SK-N-SH (cell line): ENCODE measurements around the gene UCKL1. TPM values are rescaled to one million over a fixed set of nuclear protein-coding genes. Genes with fewer than 3 reads are reported as not detected.

Experiments
- CTCF ChIA-PET: fragments of 300-600, 350-600 bp; formaldehyde crosslinking; extraction: SDS; loops from one replicate; lab custom pipeline; 2021; lab: Yijun Ruan, JAX
- POLR2A ChIA-PET: fragments of 350-600 bp; sonication (Branson Sonifier 250); formaldehyde crosslinking; extraction: SDS; loops from one replicate; lab custom pipeline; 2020; ENCODE audit warnings: antibody characterized with exemption, inconsistent platforms; lab: Yijun Ruan, JAX
- DNase-seq: peaks from one replicate; pipeline ENCODE4 v3.0.0; 2012
- H2AFZ ChIP-seq: fragments of 200-600 bp; sonication (generic); 2 replicates; pipeline ENCODE4 v1.8.1; 2016; ENCODE audit warnings: antibody characterized with exemption, mild to moderate bottlenecking, low read depth
- H3F3A ChIP-seq: fragments of 200-600 bp; sonication (generic); replicated peaks from 2 replicates; pipeline ENCODE3; 2016; ENCODE audit warnings: antibody characterized with exemption, mild to moderate bottlenecking; ENCODE audit not compliant: insufficient read depth
- H3K27ac ChIP-seq, 2 experiments: fragments of 200-500 bp in 1 of 2; fragments of 200-600 bp in 1 of 2; sonication (Bioruptor generic) in 1 of 2; sonication (generic), shearing (Covaris generic) in 1 of 2; 2 replicates each; pipeline versions ENCODE4 v1.5.1 to v1.6.1; 2014 to 2016; ENCODE audit warnings: low read depth in 2 of 2, inconsistent platforms in 1 of 2, low read length in 1 of 2, mild to moderate bottlenecking in 1 of 2, mixed read lengths in 1 of 2
- H3K27me3 ChIP-seq: fragments of 200-600 bp; sonication (generic), shearing (Covaris generic); 2 replicates; pipeline ENCODE4 v1.6.1; 2016; ENCODE audit warnings: mixed run types; ENCODE audit not compliant: insufficient read depth
- H3K36me3 ChIP-seq, 2 experiments: fragments of 200-500 bp in 1 of 2; fragments of 200-600 bp in 1 of 2; sonication (Bioruptor generic) in 1 of 2; sonication (generic) in 1 of 2; replicated peaks in 1 of 2; 2 replicates each; pipeline versions ENCODE3 to v1.5.1; 2014 to 2016; ENCODE audit warnings: low read length in 1 of 2, mild to moderate bottlenecking in 1 of 2; ENCODE audit not compliant: insufficient read depth in 2 of 2, control insufficient read depth in 1 of 2
- H3K4me1 ChIP-seq, 2 experiments: fragments of 200-500 bp in 1 of 2; fragments of 200-600 bp in 1 of 2; sonication (Bioruptor generic) in 1 of 2; sonication (generic), shearing (Covaris generic) in 1 of 2; 2 replicates each; pipeline versions ENCODE4 v1.5.1 to v1.6.1; 2014 to 2016; ENCODE audit warnings: low read depth in 1 of 2, low read length in 1 of 2, mixed run types in 1 of 2; ENCODE audit not compliant: insufficient read depth in 2 of 2, control insufficient read depth in 1 of 2
- H3K4me2 ChIP-seq: fragments of 200-600 bp; sonication (generic), shearing (Covaris generic); 2 replicates; pipeline ENCODE4 v1.6.1; 2017; ENCODE audit warnings: mixed run types
- H3K4me3 ChIP-seq, 2 experiments: fragments of 200-500 bp in 1 of 2; fragments of 200-600 bp in 1 of 2; sonication (Bioruptor generic) in 1 of 2; sonication (generic), shearing (Covaris generic) in 1 of 2; 2 replicates each; pipeline versions ENCODE4 v1.5.1 to v1.8.1; 2014 to 2016; ENCODE audit warnings: low read depth in 2 of 2, inconsistent platforms in 1 of 2, low read length in 1 of 2, mild to moderate bottlenecking in 1 of 2, mixed read lengths in 1 of 2, moderate library complexity in 1 of 2
- H3K79me2 ChIP-seq: fragments of 200-600 bp; sonication (generic); 2 replicates; pipeline ENCODE4 v1.8.1; 2017; ENCODE audit warnings: mild to moderate bottlenecking; ENCODE audit not compliant: insufficient read depth
- H3K9ac ChIP-seq: fragments of 200-600 bp; sonication (generic); 2 replicates; pipeline ENCODE4 v1.6.1; 2017; ENCODE audit warnings: mixed run types
- H3K9me2 ChIP-seq: fragments of 200-600 bp; sonication (generic); 2 replicates; pipeline ENCODE4 v1.6.1; 2017; ENCODE audit warnings: mixed run types
- H3K9me3 ChIP-seq: fragments of 200-600 bp; sonication (generic); 2 replicates; pipeline ENCODE4 v1.6.1; 2017; ENCODE audit warnings: mixed run types, mild to moderate bottlenecking, moderate library complexity
- H4K20me1 ChIP-seq: fragments of 200-600 bp; sonication (generic); 2 replicates; pipeline ENCODE4 v1.6.1; 2017; ENCODE audit warnings: mild to moderate bottlenecking, mixed run types; ENCODE audit not compliant: insufficient read depth
- CHD2 ChIP-seq: fragments of 150-350 bp; IDR thresholded peaks from 2 replicates; pipeline ENCODE4 v1.6.1; 2018; ENCODE audit warnings: low read length; ENCODE audit not compliant: partially characterized antibody
- ELF1 ChIP-seq: IDR thresholded peaks from 2 replicates; pipeline ENCODE4 v1.4.0; 2012
- FOSL2 ChIP-seq: IDR thresholded peaks from 2 replicates; pipeline ENCODE4 v1.4.0; 2012; ENCODE audit warnings: low read depth, mild to moderate bottlenecking, moderate library complexity, borderline replicate concordance
- FOXJ3 ChIP-seq: sonication (generic); formaldehyde crosslinking; IDR thresholded peaks from 2 replicates; pipeline ENCODE4 v1.5.1; 2020; ENCODE audit warnings: mild to moderate bottlenecking, missing genetic modification reagents
- FOXM1 ChIP-seq: IDR thresholded peaks from 2 replicates; pipeline ENCODE4 v1.4.0; 2012; ENCODE audit warnings: low read depth, mild to moderate bottlenecking
- GABPA ChIP-seq: IDR thresholded peaks from 2 replicates; pipeline ENCODE4 v1.4.0; 2012; ENCODE audit warnings: low read depth, mild to moderate bottlenecking
- IRF3 ChIP-seq: fragments of 150-350 bp; IDR thresholded peaks from 2 replicates; pipeline ENCODE4 v1.6.1; 2016; ENCODE audit warnings: mild to moderate bottlenecking, low read depth, low read length
- MEF2A ChIP-seq: IDR thresholded peaks from 2 replicates; pipeline ENCODE4 v1.4.0; 2012; ENCODE audit warnings: low read depth, borderline replicate concordance
- POLR2AphosphoS5 ChIP-seq: IDR thresholded peaks from 2 replicates; pipeline ENCODE4 v1.6.1; 2012; ENCODE audit warnings: low read depth, low read length
- RAD21 ChIP-seq: IDR thresholded peaks from 2 replicates; pipeline ENCODE4 v1.6.1; 2012; ENCODE audit warnings: mild to moderate bottlenecking, low read length
- RFX5 ChIP-seq: IDR thresholded peaks from 2 replicates; pipeline ENCODE4 v1.6.1; 2012; ENCODE audit warnings: mild to moderate bottlenecking, improper control_type of control experiment, low read length
- YY1 ChIP-seq: IDR thresholded peaks from 2 replicates; pipeline ENCODE4 v1.4.0; 2012; ENCODE audit warnings: low read depth, mild to moderate bottlenecking
- WGBS: methylation state at CpG from one replicate; pipeline ENCODE4 v1.1.6; 2017; ENCODE audit warnings: low lambda C conversion rate; 5-methylcytosine and 5-hydroxymethylcytosine counted together
- polyA plus RNA-seq, 3 experiments: library from polyadenylated mRNA; depleted of rRNA; stranded (reverse); fragments of >200 nt; gene quantifications; 2 replicates each; pipeline ENCODE4 v1.2.3, GENCODE V29; 2012

UCKL1 gene
- polyA plus RNA-seq, 1 of the 3 experiments (the other 2 are of a cell fraction) = 71.6 TPM

- ChIA-PET POLR2A (no interaction called here), CTCF (no interaction called here)
- Histone ChIP-seq H3F3A (peaks cover 3% of the 10 kb centered on the region), H3K4me2 (no peak overlapping the region), H4K20me1 (peaks cover 78% of the 10 kb centered on the region), H3K9me3 (no peaks in the 10 kb centered on the region), H3K27ac (no peak overlapping the region), H3K79me2 (peaks cover 87% of the 10 kb centered on the region)
- no peak for TF ChIP-seq POLR2AphosphoS5
- no peak for TF ChIP-seq YY1
- no peak for TF ChIP-seq RAD21
- no peak for TF ChIP-seq RFX5
- TF ChIP-seq FOXJ3 = no peak
- TF ChIP-seq FOXM1 = no peak
- TF ChIP-seq IRF3 = no peak
- TF ChIP-seq MEF2A = no peak
- no peak for TF ChIP-seq FOSL2
- no peak for TF ChIP-seq CHD2
- no peak for TF ChIP-seq GABPA
- TF ChIP-seq, all 33 proteins: peak for 0
- H3K4me1 ChIP-seq = peaks cover 7 to 14% of the 10 kb centered on the region in 2 experiments; a peak in 3 of 4 replicates
- no peak overlapping the region for H3K9ac ChIP-seq
- no peak overlapping the region for H2AFZ ChIP-seq
- no peaks in the 10 kb centered on the region for H3K9me2 ChIP-seq
- no peak overlapping the region for H3K4me3 ChIP-seq
- 95% methylated on average over 10 of the region's 10 CpGs for WGBS
- H3K36me3 ChIP-seq = no peaks in the 10 kb centered on the region
- H3K27me3 ChIP-seq = no peaks in the 10 kb centered on the region
- no peak for DNase-seq
Observed at GRCh38 chr20:63898882-63899558, 57.2 kb downstream of the UCKL1 start.

- CTCF ChIA-PET = no interaction called here
- TF ChIP-seq RAD21 = no peak
- TF ChIP-seq ELF1 = no peak
- no peak for TF ChIP-seq YY1
- TF ChIP-seq GABPA = no peak
- no peak overlapping the region for H3K9ac ChIP-seq
- H3K9me3 ChIP-seq = no peaks in the 10 kb centered on the region
- H3K27ac ChIP-seq = no peak overlapping the region
- no peak for DNase-seq
- POLR2A ChIA-PET = no interaction called here
- WGBS = 94% methylated on average over 6 of the region's 6 CpGs
- H4K20me1 ChIP-seq = peaks cover 75% of the 10 kb centered on the region
- no peaks in the 10 kb centered on the region for H3K36me3 ChIP-seq
- peaks cover 7 to 15% of the 10 kb centered on the region in 2 experiments; a peak in 3 of 4 replicates for H3K4me1 ChIP-seq
- peaks cover 77% of the 10 kb centered on the region for H3K79me2 ChIP-seq
- no peak overlapping the region for H3K4me3 ChIP-seq
- no peaks in the 10 kb centered on the region for H3K27me3 ChIP-seq
- no peak overlapping the region for H3K4me2 ChIP-seq
- H3F3A ChIP-seq = peaks cover 12% of the 10 kb centered on the region
- H2AFZ ChIP-seq = no peak overlapping the region
- H3K9me2 ChIP-seq = no peaks in the 10 kb centered on the region
Observed at GRCh38 chr20:63897978-63898561, 58.1 kb downstream of the UCKL1 start.
